HG02678 (cell line): ENCODE results near the gene ACBD4.
A peak's percentile ranks its signal among the peaks of the same experiment; 100 is the strongest.

Source experiments
- ATAC-seq: cut with Tn5 transposase; IDR thresholded peaks from one replicate; pipeline ENCODE4 v1.9.1; 2021; ENCODE audit warnings: mild to moderate bottlenecking, moderate library complexity; ENCODE audit not compliant: unreplicated experiment

Gene ACBD4, protein sequence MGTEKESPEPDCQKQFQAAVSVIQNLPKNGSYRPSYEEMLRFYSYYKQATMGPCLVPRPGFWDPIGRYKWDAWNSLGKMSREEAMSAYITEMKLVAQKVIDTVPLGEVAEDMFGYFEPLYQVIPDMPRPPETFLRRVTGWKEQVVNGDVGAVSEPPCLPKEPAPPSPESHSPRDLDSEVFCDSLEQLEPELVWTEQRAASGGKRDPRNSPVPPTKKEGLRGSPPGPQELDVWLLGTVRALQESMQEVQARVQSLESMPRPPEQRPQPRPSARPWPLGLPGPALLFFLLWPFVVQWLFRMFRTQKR

DNA sequence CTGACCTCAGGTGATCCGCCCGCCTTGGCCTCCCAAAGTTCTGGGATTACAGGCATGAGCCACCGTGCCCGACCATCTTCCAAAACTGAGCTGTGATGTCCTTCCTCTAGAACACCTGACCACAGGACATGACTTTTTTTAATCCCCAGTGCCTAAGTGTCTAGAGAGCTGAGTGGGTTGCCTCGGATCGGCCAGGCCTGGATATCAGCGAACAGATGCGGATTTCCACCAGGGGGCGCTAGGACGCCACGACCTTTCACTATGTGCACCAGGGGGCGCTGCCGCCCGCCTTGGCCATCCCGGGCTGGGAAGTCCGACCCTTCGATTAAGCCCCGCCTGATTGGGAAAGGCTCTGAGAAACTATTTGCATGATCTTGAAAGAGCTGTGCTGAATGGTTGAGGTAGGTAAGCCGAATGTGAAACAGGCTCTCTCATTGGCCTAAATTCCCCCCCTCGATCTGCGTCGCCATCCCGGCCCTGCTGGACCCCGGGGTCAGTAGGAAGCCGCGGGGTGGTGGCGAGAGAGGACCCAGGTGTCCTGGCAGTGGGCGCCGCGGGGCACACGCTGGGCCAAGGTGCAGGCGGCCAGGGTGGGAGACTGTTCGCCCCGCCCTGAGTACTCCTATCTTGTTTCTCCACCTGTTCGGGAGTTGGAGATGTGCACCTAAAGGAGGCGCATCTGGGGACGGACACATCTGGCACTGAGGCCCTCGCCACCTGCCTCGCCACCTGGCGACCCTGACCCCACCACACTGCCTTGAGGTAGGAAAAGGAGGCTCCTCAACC, at the start of gene ACBD4:
Gene ACBD4, plus strand, starts transcription at position 496 of the 786 bp plus-strand sequence. CDS start 458 bp downstream, outside the sequence.
- peak; percentile 82 for ATAC-seq

DNA sequence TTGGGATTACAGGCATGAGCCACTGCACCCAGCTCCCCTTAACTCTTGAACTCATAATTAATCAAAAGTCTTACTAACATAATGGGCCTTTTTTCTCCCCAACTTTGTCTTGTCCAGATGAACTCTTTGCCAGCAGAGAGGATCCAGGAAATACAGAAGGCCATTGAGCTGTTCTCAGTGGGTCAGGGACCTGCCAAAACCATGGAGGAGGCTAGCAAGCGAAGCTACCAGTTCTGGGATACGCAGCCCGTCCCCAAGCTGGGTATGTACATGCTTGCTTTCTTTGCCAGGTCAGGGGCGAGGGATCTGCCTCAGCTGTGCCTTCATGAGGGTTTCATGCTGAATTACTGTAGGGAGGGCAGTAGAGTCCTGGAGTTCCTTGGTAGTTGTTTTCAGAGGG, 49.1 kb upstream of the ACBD4 start:
- no peak for ATAC-seq

DNA sequence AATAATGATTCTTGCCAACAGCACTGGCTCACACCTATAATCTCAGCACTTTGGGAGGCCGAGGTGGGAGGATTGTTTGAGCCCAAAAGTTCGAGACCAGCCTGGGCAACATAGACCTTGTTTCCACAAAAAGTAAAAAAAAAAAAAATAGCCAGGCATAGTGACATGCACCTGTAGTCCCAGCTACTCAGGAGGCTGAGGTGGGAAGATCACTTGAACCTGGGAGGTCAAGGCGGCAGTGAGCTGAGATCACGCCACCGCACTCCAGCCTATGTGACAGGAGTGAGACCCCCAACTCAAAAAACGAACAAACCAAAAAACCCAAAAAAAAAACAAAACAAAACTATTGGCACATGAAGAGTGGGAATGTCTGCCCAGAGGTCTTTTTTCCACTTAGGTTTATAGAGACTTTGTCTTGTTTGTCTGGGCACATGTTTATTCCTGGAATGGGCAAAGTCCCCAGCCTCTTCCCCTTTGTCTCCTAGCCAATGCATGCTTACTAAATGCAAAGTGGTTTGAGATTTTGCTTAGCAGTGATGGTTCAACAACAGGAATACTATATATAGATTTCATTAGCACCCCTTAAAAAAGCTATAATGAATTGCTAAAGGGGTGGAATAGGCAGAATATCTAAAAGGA, 48.5 kb upstream of the ACBD4 start:
- no peak for ATAC-seq

DNA sequence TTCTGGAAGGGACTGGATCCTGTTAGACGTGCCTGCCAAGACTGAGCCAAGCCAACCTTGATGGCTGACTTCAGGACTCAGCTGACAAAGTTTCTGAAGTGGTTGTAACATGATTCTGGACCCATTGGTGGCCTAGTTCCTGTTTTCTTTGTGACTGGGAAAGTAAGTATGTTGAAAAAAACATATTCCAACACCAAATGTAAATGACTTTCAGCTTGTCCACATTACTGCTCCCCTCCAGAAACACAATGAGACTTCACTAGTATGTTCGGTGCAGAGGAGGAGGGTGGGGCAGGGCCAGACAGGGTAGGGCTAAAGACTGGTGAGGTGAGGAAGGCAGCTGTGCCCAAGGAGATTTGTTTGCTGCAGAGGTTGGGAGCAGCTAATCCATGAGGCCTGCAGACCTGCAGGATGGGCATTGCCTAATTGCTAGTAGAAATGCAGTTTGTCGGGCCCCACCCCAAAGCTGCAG, 47.9 kb upstream of the ACBD4 start:
- no peak for ATAC-seq

DNA sequence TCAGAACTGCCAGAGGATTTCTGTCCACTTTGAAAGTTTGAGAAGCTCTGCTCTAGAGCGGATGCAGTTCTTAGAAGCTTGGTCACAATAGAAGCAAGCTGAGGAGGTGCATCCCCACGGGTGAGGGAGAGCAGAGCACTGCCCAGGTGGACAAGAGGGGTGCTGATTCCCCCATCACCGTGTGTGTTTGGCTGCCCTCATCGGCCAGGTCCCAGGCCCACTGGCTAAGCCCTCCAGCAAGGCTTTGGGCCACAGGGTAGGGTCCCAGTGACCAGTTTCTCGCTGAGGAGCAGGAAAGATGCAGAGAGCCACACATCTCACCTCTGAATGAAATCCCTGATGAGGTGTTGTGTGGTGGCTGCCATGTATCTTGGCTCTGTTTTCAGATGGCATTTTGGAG, 47.5 kb upstream of the ACBD4 start:
- ATAC-seq: no peak

DNA sequence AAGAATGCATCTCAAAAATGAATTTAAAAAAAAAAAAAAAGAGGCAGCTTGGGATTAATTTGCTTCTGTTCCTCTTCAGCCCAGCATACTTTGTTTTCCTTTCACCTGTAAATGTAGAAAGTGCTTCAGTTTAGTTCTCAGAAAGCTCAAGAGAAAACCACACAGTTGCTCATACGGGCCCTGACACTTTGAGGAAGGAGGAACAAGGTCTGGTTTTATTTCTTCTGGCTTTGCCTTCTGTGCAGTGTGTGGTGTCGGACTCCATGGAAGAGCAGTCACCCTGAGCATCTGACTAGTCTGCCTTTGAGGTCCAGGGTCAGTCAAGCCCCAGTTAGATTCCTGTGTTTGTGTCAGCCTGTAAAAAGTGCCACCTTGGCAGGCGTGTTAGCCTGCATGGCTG, 46.7 kb upstream of the ACBD4 start:
- ATAC-seq: no peak

DNA sequence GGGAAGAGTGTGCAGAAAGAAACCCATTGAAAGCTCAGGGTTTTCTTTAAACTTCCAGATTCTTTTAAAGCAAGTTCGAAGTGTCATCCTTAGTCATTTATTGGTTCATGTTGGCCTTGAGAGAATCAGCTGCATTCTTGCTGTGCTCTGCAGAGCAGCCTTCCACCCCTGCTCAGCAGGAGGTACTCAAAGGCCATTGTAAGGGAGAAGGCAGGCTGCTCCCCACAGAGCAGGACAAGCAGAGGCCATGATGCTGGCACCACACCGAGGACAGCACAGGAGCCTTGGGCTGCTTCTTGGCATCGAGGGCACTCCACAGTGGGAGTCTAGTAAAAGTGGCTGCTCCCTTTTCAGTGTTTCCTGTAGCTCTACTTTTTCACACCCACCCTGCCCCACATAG, 44.8 kb upstream of the ACBD4 start:
- ATAC-seq: no peak

DNA sequence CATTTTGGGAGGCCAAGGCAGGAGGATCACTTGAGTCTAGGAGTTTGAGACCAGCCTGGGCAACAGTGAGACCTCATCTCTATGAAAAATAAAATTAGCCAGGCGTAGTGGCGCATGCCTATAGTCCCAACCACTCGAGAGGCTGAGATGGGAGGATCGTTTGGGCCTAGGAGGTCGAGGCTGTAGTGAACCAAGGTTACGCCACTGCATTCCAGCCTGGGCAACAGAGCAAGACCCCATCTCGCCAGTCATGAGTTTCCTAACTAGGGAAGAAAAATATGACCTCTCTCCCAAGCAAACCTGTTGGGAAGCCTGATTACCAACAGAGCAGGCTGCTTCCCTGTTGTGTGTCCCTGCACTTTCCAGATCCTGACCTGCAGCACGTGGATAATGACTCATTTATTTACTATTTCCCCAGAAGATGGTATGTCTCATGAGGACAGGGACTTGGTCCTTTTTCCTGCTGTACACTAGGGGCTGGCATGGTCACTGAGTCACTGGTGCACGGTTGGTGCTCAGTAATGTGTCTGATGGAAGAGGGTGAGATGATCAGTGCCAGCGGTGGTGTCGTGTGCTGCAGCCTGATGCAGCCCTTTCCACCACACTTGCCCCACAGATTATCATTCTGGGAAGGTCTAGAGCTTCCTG, 43.6 kb upstream of the ACBD4 start:
- no peak for ATAC-seq

DNA sequence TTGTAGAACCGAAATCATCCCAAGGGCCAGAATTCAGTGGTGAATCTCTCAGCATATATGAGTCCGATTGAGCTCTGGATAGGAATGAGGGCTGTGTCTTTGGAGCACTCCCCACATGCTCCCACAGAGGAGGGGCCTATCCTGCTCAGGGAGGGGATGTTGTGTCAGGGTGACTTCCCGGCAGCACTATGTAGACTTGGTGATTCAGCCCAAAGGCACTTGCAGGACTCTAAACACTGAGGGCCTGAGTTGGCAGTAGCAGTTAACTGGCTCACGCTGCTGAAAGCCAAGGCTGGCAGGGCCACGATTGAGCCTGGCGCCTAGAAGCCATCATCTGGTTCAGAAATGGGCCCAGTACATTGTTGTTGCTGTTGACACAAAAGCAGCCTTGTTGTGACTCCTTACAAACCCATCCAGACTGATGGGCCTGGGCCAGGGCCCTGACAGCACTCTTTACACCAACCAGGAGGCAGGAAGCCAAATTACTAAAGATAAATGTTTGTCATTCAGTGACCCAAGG, 42.5 kb upstream of the ACBD4 start:
- ATAC-seq: no peak

DNA sequence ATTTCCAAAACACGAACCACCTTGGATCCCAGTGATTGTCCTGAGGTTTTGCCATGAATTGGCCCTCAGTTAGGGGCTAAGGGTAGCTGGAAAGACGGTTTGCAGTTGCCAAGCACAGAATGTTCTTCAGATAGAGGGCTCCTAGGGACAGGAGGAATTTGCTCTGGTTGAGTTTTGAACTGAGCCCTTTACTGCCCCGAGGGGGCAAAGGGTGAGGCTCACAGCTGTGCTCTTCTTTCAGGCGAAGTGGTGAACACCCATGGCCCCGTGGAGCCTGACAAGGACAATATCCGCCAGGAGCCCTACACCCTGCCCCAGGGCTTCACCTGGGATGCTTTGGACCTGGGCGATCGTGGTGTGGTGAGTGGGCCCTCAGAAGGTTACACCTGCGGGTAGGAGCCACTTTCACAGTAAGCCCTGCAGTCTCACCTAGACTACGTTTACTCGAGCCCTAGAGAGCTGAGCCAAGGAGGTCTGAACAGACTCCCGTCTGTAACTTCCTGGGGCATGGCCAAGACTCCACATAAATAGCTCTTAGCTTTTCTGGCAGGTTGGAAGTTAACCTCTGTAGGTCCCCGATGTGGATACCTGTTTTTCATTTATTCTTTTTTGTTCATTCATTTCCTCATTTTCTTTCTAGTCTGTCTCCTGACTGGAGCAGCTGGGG, 41.9 kb upstream of the ACBD4 start:
- ATAC-seq: no peak

DNA sequence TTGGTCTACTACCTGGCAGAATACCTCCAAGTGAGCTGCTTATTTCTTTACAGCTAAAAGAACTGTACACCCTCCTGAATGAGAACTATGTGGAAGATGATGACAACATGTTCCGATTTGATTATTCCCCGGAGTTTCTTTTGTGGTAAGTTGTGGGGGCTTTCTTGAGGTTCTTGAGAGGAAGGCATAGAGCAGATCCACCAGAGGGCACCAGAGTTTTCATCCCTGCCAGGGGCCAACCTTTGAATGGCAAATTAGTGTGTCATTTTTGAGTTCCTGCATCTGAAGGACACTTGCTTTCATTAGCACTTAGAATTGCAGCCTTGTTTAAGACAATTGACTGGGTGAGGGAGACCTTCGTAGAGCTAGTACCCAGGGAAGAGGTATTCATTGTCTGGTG, 39.3 kb upstream of the ACBD4 start:
- ATAC-seq: no peak

DNA sequence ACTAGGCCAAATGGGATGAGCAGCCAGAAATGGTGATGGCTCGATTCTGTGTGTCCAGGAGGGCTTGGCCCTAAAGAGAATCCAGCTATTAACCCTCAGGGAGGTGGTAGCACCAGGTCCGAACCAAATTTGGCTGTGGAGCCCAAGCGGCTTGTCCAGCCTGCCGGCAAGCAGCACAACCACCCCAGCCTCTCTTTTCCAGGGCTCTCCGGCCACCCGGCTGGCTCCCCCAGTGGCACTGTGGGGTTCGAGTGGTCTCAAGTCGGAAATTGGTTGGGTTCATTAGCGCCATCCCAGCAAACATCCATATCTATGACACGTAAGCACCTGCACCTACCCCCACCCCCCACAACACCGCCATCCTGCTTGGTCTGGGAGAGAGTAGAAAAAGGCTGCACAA, 38.6 kb upstream of the ACBD4 start:
- ATAC-seq: no peak

DNA sequence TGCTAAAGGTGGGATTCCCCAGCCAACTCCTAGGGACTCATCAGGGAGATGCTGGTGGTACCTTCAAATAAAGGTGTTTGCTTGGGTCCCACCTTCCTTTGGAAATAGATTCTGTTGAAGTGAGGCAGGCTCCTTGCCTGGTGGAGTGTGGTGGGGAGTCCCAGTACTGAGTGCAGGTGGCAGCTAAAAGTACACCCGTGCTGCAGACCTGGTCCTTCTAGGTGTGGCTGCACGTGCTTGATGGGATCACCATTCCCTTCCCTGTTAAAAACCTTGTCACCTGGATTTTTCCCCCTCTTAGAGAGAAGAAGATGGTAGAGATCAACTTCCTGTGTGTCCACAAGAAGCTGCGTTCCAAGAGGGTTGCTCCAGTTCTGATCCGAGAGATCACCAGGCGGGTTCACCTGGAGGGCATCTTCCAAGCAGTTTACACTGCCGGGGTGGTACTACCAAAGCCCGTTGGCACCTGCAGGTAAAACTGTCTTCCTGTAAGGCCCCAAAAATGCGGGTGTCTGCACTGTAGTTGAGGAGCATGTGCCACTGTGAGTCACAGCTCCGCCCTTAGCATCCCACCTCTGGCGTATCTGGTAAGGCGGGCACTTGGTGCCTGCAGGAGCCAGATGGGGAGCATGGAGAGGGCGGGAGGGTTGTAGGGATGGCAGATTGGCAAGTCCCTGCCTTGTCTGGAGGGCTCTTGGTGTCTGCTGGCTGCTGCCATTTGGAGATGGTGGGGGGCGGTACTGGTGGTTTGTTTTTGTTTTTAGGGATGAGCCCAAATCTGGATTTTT, 37.2 kb upstream of the ACBD4 start:
- no peak for ATAC-seq

DNA sequence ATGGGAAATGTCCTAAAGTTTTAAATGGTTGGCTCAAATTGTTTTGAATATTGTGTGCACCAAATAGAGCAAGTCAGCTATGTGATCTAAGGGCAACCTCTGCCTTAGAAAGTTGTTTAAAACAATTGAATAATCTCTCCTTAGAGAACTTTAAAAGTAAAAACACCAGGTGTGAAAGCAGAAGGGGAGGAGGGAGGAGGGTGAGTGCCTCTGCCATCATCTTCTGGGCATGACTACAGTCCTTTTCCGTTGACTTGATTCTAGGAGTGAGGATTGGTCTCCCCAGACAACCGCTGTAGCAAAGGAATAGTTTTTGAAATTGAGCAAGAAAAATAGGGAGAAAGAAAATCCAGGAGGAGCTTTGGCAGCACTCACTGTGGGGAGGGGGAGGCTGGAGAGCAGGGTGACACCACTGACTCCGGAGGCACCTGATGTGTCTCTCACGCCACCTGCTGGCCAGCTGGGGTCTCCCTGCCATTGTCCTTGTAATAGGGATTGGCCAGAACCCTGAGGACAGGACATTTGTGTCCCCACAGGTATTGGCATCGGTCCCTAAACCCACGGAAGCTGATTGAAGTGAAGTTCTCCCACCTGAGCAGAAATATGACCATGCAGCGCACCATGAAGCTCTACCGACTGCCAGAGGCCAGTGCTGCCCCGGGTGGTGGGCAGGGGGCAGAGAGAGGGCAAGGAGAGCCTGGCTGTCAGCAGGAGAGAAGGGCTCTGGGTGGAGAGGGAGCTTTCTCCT, 36.4 kb upstream of the ACBD4 start:
- no peak for ATAC-seq

DNA sequence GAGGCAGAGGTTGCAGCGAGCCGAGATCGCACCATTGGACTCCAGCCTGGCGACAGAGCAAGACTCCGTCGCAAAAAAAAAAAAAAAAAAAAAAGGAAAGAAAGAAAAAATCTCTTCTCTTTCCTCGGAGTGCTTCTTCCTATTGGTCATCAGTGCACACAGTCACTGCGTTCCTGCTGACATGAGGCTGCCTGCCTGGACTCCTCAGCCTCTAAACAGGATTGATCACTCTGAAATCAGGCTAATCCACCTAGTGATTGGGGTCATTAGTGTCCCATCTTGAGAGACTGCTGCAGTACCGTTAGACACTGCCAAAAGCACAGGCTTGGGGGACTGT, 34.0 kb upstream of the ACBD4 start:
- no peak for ATAC-seq

DNA sequence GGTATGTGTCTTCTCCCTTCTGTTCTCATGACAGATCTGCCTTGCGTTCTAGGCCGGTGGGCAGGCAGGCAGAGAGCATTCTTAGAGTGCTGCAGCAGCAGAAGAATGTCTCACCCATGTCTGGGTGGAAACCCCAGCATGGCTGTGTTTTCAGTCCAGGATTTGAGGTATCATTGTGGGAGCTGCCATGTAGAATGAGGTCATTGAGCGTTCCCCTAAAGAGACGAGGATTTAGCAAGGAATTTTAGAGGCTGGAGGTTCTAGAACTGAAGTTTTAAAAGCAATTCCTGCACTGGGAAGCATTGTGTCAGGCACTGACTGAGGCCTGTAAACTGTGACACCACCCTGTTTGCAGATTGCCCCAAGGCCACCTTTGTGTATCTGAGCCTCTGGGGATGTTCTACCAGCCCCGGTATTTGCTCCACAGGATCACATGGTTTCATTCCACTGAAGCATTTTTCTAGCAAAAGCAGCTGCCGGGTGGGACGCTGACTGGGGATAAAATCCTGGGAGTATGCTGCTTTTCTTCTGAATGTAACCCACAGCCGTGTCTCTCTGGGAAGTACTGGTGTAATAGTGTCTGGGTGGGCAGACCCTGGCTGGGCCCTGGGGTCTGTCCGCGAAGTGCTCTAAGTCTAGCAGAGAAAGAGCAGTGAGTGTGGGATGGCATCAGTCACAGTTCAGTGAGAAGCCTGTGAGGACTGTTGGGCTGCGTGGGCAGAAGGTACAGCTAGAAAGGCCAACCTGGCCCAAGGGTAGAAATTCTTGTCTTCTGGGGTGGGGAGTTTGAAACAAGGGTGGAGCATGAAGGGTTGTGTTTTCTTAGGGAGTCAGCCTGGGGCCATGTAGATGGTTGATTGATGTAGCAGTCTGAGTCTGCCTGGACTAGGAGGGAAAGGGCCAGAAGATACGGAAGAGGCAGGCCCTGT, 33.3 kb upstream of the ACBD4 start:
- ATAC-seq: no peak

DNA sequence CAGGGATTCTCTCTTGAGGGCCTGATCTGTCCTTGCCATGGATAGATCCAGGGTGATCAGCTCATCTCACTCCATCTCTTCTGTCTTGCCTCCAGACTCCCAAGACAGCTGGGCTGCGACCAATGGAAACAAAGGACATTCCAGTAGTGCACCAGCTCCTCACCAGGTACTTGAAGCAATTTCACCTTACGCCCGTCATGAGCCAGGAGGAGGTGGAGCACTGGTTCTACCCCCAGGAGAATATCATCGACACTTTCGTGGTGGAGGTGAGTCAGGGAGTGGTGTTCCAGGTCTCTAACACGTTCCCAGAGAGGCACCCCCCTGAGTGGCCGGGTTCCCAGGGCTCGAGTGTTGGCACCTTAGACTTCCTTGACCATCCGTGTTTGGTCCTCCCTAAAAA, 32.6 kb upstream of the ACBD4 start:
- ATAC-seq: no peak

DNA sequence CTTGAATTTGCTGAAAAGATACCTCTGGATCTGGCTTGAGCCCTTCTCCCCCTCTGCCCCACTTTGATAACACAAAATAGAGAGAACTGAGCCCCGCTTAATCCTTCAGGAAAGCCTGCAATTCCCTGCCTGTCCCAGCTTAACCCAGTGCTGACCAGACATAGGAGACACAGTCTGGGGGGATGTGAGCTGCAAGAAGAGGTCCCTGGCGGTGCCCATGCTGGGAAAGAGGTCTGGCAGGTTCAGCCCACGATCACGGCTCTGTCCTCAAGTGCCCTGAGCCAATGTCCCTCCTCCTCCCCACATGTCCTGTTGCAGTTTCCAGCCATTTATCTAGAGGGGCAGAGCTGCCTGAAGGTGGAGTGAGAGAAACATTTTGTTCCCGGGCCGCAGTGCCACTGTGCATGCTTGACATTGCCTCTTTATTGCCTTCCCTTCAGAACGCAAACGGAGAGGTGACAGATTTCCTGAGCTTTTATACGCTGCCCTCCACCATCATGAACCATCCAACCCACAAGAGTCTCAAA, 32.2 kb upstream of the ACBD4 start:
- no peak for ATAC-seq
